Thyroid gland (tissue), 4 donors: Measurements from ENCODE around the gene TPD52L2. TPM values are rescaled to one million over a fixed set of nuclear protein-coding genes. Genes with fewer than 3 reads are reported as not detected.

Experiments used
- DNase-seq, 2 donors: peaks; one replicate each; pipeline ENCODE4 v3.0.0-alpha.2; 2019
- H3K27ac ChIP-seq, 3 donors: fragments of 200-600 bp; sonication (generic); 1 replicate in 2 of 3; 2 replicates in 1 of 3; pipeline ENCODE4 v1.5.1; 2016 to 2019; ENCODE audit warnings: mild to moderate bottlenecking in 1 of 3, moderate library complexity in 1 of 3
- H3K27me3 ChIP-seq: fragments of 200-600 bp; sonication (generic); one replicate; pipeline ENCODE4 v1.5.1; 2019
- H3K36me3 ChIP-seq, 2 donors: fragments of 200-600 bp; sonication (generic); one replicate each; pipeline ENCODE4 v1.5.1; 2016 to 2019
- H3K4me1 ChIP-seq, 2 donors: fragments of 200-600 bp; sonication (generic); one replicate each; pipeline ENCODE4 v1.5.1; 2017 to 2019
- H3K4me3 ChIP-seq, 3 donors: fragments of 200-600 bp; sonication (generic); replicated peaks in 1 of 3; 1 replicate in 2 of 3; 2 replicates in 1 of 3; pipeline ENCODE4 v1.5.1; 2016; ENCODE audit warnings: mild to moderate bottlenecking in 1 of 3
- H3K9me3 ChIP-seq: fragments of 200-600 bp; sonication (generic); one replicate; pipeline ENCODE4 v1.5.1; 2017
- POLR2A ChIP-seq, 2 donors: fragments of 450-650 bp; IDR thresholded peaks; one replicate each; pipeline ENCODE4 v1.6.1; 2017; ENCODE audit warnings: antibody characterized with exemption in 2 of 2, mild to moderate bottlenecking in 2 of 2, moderate library complexity in 1 of 2
- WGBS, 2 donors: methylation state at CpG; one replicate each; pipeline ENCODE4 v1.1.5; 2017; 5-methylcytosine and 5-hydroxymethylcytosine counted together
- intact Hi-C: fragments of 100-400 bp; cut with DNase I; formaldehyde crosslinking; loops from one replicate; pipeline ENCODE4 v1.15.1; 2023
- total RNA-seq, 4 donors: library from RNA; depleted of rRNA; stranded (reverse); fragments of >200 nt; gene quantifications; one replicate each; pipeline ENCODE4 v1.2.3, GENCODE V29; 2016
- TF ChIP-seq, protein P1 (sequence below), 6 experiments: fragments of 200-600 bp in 3 of 6; fragments of 450-650 bp in 3 of 6; sonication (generic) in 3 of 6; IDR thresholded peaks; one replicate each; pipeline ENCODE4 v1.5.1; 2016 to 2019; ENCODE audit warnings: antibody characterized with exemption in 6 of 6, mild to moderate bottlenecking in 2 of 6, inconsistent platforms in 1 of 6, moderate library complexity in 1 of 6

The TPD52L2 gene
- total RNA-seq, 4 donors from 2014 or later, result 69.4 to 93.3 (median 89.6) TPM

DNA sequence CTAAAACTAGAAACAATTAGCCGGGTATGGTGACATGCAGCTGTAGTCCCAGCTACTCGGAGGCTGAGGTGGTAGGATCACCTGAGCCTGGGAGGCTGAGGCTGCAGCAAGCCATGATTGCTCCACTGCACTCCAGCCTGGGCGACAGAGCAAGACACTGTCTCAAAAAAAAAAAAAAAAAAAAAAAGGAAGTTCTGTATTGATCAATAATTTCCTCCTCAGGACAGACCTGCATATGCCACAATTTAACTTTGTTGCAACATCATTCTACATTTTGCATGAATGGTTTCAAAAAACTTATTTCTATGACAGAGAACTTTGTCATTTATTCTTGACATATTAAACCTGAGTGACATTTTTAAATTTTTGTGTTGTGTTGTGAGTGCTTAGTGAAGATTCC, 35.3 kb downstream of the TPD52L2 start:
- intact Hi-C loops, result no loop called here
- H3K27ac ChIP-seq, result no peak overlapping the region
- DNase-seq, result no peak
- TF ChIP-seq POLR2A (IDR thresholded peaks at IDR 0.05), result no peak
- TF ChIP-seq, protein P1, sequence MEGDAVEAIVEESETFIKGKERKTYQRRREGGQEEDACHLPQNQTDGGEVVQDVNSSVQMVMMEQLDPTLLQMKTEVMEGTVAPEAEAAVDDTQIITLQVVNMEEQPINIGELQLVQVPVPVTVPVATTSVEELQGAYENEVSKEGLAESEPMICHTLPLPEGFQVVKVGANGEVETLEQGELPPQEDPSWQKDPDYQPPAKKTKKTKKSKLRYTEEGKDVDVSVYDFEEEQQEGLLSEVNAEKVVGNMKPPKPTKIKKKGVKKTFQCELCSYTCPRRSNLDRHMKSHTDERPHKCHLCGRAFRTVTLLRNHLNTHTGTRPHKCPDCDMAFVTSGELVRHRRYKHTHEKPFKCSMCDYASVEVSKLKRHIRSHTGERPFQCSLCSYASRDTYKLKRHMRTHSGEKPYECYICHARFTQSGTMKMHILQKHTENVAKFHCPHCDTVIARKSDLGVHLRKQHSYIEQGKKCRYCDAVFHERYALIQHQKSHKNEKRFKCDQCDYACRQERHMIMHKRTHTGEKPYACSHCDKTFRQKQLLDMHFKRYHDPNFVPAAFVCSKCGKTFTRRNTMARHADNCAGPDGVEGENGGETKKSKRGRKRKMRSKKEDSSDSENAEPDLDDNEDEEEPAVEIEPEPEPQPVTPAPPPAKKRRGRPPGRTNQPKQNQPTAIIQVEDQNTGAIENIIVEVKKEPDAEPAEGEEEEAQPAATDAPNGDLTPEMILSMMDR (IDR thresholded peaks at IDR 0.05), result no peak
- no peak overlapping the region for H3K4me3 ChIP-seq
- no peaks in the 10 kb centered on the region for H3K9me3 ChIP-seq
- H3K27me3 ChIP-seq, result no peaks in the 10 kb centered on the region
- H3K36me3 ChIP-seq, result no peaks in the 10 kb centered on the region
- WGBS, 2 donors, result 80 to 91% methylated on average over 3 of the region's 3 CpGs
- H3K4me1 ChIP-seq, result peaks cover 30 to 48% of the 10 kb centered on the region in 2 donors

DNA sequence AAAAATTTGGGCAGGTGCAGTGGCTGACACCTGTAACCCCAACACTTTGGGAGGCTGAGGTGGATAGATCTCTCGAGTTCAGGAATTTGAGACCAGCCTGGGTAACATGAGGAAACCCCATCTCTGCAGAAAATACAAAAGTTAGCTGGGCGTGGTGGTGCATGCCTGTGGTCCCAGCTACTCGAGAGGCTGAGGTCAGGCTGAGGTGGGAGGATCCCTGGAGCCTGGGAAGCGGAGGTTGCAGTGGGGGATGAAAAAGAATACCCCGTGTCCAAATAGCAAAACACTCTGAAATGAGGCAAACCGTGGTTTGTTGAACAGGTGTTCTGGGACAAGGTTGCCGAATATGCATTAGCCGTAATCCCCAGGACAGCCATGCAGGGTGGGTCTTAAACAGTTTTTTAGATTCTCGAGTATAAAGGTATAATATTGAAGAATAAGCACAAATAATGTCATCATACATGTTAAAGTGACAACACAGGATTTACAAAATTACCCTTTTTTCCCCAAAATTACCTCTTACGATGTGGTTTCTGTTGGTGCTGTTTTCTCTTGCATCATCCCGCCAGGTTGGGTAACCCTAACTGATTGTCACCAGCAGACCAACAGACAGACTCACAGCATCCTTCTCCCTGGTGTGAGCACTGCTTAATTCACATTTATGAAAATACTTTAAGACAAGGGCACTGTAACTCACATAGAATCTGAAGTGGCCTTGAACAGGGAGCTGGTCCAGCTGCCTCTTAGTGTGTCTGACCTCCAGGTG, 38.9 kb downstream of the TPD52L2 start:
- TF ChIP-seq, protein P1 (IDR thresholded peaks at IDR 0.05), result no peak
- TF ChIP-seq POLR2A (IDR thresholded peaks at IDR 0.05), result no peak
- Histone ChIP-seq H3K36me3 (no peaks in the 10 kb centered on the region), H3K4me3 (no peak overlapping the region), H3K27ac (no peak overlapping the region), H3K4me1 (peaks cover 8 to 19% of the 10 kb centered on the region in 2 donors), H3K27me3 (no peaks in the 10 kb centered on the region), H3K9me3 (no peaks in the 10 kb centered on the region)
- intact Hi-C loops, result no loop called here
- 89 to 90% methylated on average over 11 of the region's 11 CpGs for WGBS, 2 donors
- DNase-seq, result no peak

DNA sequence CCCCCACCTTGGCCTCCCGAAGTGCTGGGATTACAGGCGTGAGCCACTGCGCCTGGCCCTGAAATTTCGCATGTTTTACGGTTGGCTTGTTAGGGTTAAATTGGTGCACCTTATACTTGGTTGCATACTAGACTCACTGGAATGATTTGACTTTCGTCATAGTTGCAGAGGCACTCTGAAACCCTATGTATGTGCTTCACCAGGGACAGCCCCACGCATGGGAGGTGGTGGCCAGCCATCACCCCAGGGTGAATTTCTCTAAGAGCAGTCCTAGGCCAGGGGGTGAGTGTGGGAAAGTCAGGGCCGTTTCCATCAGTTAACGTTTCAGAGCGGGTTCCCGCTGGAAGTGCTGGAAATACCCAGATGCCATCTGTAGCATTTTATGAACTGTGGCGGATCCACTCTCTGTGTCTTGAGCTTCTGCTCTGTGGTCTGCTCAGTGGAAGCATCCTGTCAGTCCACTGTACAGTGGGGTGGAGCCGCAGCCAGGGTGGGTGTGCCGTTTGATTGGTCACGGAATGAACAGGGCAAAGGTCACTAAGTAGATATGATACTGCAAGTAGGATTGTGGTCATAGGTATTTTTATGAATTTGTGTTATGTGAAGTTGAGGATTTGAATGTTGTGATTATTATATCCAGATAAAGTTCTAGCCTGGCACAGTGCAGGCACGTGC, 43.1 kb downstream of the TPD52L2 start:
- no peaks in the 10 kb centered on the region for H3K27me3 ChIP-seq
- H3K4me3 ChIP-seq, result no peak overlapping the region
- no peaks in the 10 kb centered on the region for H3K9me3 ChIP-seq
- no peak overlapping the region for H3K27ac ChIP-seq
- H3K4me1 ChIP-seq, result peaks cover 8 to 9% of the 10 kb centered on the region in 2 donors
- DNase-seq, result no peak
- no peak for TF ChIP-seq POLR2A (IDR thresholded peaks at IDR 0.05)
- TF ChIP-seq, protein P1 (IDR thresholded peaks at IDR 0.05), result no peak
- intact Hi-C loops, result no loop called here
- H3K36me3 ChIP-seq, result no peaks in the 10 kb centered on the region
- 81 to 84% methylated on average over 16 of the region's 16 CpGs for WGBS, 2 donors

DNA sequence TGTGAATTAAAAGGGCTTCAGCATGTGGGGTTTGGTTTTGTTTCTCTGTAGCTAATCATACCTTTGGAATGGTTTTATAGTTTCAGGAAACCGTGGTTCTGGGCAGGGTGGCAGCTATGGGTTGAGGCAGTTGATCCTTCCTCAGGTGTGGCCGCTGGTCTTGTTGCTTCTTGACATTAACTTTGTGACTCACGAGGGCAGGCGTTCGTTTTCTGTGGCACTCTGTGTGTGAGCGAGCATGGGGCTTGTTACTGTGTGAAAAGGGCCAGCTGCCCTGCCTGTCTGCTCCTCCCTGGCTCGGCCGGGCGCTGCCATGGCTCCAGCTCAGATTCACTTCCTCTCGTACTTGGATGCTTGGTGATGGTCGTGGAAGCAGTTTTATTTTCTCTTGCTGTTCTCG, 46.1 kb downstream of the TPD52L2 start:
- Histone ChIP-seq H3K36me3 (no peaks in the 10 kb centered on the region), H3K27ac (no peak overlapping the region), H3K27me3 (no peaks in the 10 kb centered on the region), H3K9me3 (no peaks in the 10 kb centered on the region), H3K4me3 (no peak overlapping the region), H3K4me1 (peaks cover 9 to 12% of the 10 kb centered on the region in 2 donors)
- no peak for DNase-seq
- WGBS, 2 donors, result 65 to 71% methylated on average over 12 of the region's 12 CpGs
- intact Hi-C loops, result no loop called here
- no peak for TF ChIP-seq POLR2A (IDR thresholded peaks at IDR 0.05)
- TF ChIP-seq, protein P1 (IDR thresholded peaks at IDR 0.05), result no peak

DNA sequence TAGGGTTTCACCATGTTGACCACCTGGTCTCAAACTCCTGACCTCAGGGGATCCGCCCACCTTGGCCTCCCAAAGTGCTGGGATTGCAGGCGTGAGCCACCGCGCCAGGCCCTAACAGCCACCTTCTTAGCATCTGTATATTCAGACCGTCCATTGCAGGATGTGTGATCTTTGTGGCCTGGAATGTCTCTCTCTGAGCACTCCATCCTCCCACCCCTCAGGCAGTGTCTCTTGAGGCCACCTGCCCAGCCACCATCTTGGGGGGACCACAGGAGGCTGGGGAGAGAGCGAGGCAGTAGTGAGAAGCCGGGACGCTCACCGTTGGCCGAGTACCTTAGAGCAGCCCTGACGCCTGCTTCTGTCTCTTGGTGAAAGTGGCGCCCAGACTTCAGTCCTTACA, 48.7 kb downstream of the TPD52L2 start:
- Histone ChIP-seq H3K27me3 (no peaks in the 10 kb centered on the region), H3K36me3 (no peaks in the 10 kb centered on the region), H3K4me3 (no peak overlapping the region), H3K9me3 (no peaks in the 10 kb centered on the region), H3K27ac (no peak overlapping the region), H3K4me1 (peaks cover 9 to 12% of the 10 kb centered on the region in 2 donors)
- WGBS, 2 donors, result 94 to 98% methylated on average over 4 to 12 of the region's 12 CpGs
- DNase-seq, result no peak
- intact Hi-C loops, result no loop called here
- TF ChIP-seq, protein P1 (IDR thresholded peaks at IDR 0.05), result no peak
- TF ChIP-seq POLR2A (IDR thresholded peaks at IDR 0.05), result no peak
